ENCODE results near the gene MILR1.

MILR1 gene

GRCh38 chr17:64499805-64500486 lies 51.0 kb downstream of the MILR1 start:
- H3K27ac ChIP-seq = peak overlapping the region; percentile 92
- no peak for TF ChIP-seq ZFX (IDR thresholded peaks at IDR 0.05; ENCODE audit: borderline replicate concordance)
- TF ChIP-seq CTCF (IDR thresholded peaks at IDR 0.05) = no peak

GRCh38 chr17:64500487-64500859 lies 51.6 kb downstream of the MILR1 start:
- peak overlapping the region; percentile 27 for H3K27ac ChIP-seq

GRCh38 chr17:64500862-64501765 lies 52.2 kb downstream of the MILR1 start:
- TF ChIP-seq ZFX (IDR thresholded peaks at IDR 0.05; ENCODE audit: borderline replicate concordance) = no peak
- no peak for TF ChIP-seq CTCF (IDR thresholded peaks at IDR 0.05)
- H3K27ac ChIP-seq = peak overlapping the region; percentile 27

More at GRCh38 chr17:64500487-64500859, 51.6 kb downstream of the MILR1 start:
- TF ChIP-seq ZFX (IDR thresholded peaks at IDR 0.05; ENCODE audit: borderline replicate concordance) (no peak), CTCF (IDR thresholded peaks at IDR 0.05) (no peak)

GRCh38 chr17:64502021-64502420 lies 53.1 kb downstream of the MILR1 start:
- TF ChIP-seq ZFX (IDR thresholded peaks at IDR 0.05; ENCODE audit: borderline replicate concordance) (no peak), CTCF (IDR thresholded peaks at IDR 0.05) (no peak)
- 0 out of 2 replicates have a peak overlapping the region, but pooled peaks have one; percentile 27 for H3K27ac ChIP-seq

- TF ChIP-seq CTCF (IDR thresholded peaks at IDR 0.05) (no peak), ZFX (IDR thresholded peaks at IDR 0.05; ENCODE audit: borderline replicate concordance) (no peak)
- peak overlapping the region; percentile 96 for H3K27ac ChIP-seq
These were observed 53.9 kb downstream of the MILR1 start for GRCh38 chr17:64502809-64503208.

GRCh38 chr17:64503341-64503740 lies 54.4 kb downstream of the MILR1 start:
- TF ChIP-seq ZFX (IDR thresholded peaks at IDR 0.05; ENCODE audit: borderline replicate concordance) (no peak), CTCF (IDR thresholded peaks at IDR 0.05) (no peak)
- peak overlapping the region; percentile 96 for H3K27ac ChIP-seq
